Fibroblast of pulmonary artery (primary cell): ENCODE measurements around the gene GOSR1.
"Not testable (repeated sequence)": the region's sequence is repeated elsewhere in the genome, so short reads cannot be mapped to it uniquely, and the experiment has no call there.

Experiments used
- DNase-seq: peaks from one replicate; pipeline ENCODE4 v3.0.0-alpha.2; 2010; ENCODE audit warnings: low read depth
- H3K4me3 ChIP-seq: replicated peaks from 2 replicates; pipeline ENCODE4 v1.5.1; 2011; ENCODE audit warnings: low read depth, mild to moderate bottlenecking, control low read depth, low read length, moderate library complexity
- CTCF ChIP-seq: IDR thresholded peaks from 2 replicates; pipeline ENCODE4 v1.5.1; 2011; ENCODE audit warnings: mild to moderate bottlenecking, control low read depth, low read length, inconsistent platforms; ENCODE audit errors: missing control alignments

The GOSR1 gene

GRCh38 chr17:30571921-30572320 lies 94.7 kb downstream of the GOSR1 start:
- no peak overlapping the region for H3K4me3 ChIP-seq
- no peak for DNase-seq
- TF ChIP-seq CTCF, result no peak

GRCh38 chr17:30572651-30573554 lies 95.7 kb downstream of the GOSR1 start:
- H3K4me3 ChIP-seq, DNase-seq: not testable (repeated sequence)

- DNase-seq, result no peak
- H3K4me3 ChIP-seq, result no peak overlapping the region
- no peak for TF ChIP-seq CTCF
Observed at GRCh38 chr17:30573603-30574175, 96.5 kb downstream of the GOSR1 start.

GRCh38 chr17:30574309-30574708 lies 97.1 kb downstream of the GOSR1 start:
- not testable (repeated sequence) for H3K4me3 ChIP-seq, DNase-seq

GRCh38 chr17:30574806-30575205 lies 97.6 kb downstream of the GOSR1 start:
- DNase-seq, H3K4me3 ChIP-seq: not testable (repeated sequence)

- not testable (repeated sequence) for H3K4me3 ChIP-seq
Observed at GRCh38 chr17:30575648-30576325, 98.6 kb downstream of the GOSR1 start.

GRCh38 chr17:30576326-30576861 lies 99.2 kb downstream of the GOSR1 start:
- no peak overlapping the region for H3K4me3 ChIP-seq
- no peak for DNase-seq
- no peak for TF ChIP-seq CTCF

More at GRCh38 chr17:30575648-30576325, 98.6 kb downstream of the GOSR1 start:
- DNase-seq, result not testable (repeated sequence)
